Measurements from ENCODE around the gene PHACTR1.

The PHACTR1 gene

GRCh38 chr6:12785301-12785700 lies 68.7 kb downstream of the PHACTR1 start:
- TF ChIP-seq CTCF (IDR thresholded peaks at IDR 0.05; ENCODE audit: low read depth, low read length, missing control alignments), result no peak
- H3K4me3 ChIP-seq (ENCODE audit: low read depth, low read length), result no peak overlapping the region
- in situ Hi-C loops (cut with HindIII; ENCODE audit: low sequenced_read_pairs), result no loop called here
- no peak for DNase-seq (ENCODE audit: low read depth)

GRCh38 chr6:12785921-12786320 lies 69.4 kb downstream of the PHACTR1 start:
- no peak for TF ChIP-seq CTCF (IDR thresholded peaks at IDR 0.05; ENCODE audit: low read depth, low read length, missing control alignments)
- DNase-seq (ENCODE audit: low read depth), result no peak
- in situ Hi-C loops (cut with HindIII; ENCODE audit: low sequenced_read_pairs), result no loop called here
- H3K4me3 ChIP-seq (ENCODE audit: low read depth, low read length), result no peak overlapping the region

GRCh38 chr6:12791371-12791770 lies 74.8 kb downstream of the PHACTR1 start:
- DNase-seq (ENCODE audit: low read depth), result no peak
- no peak for TF ChIP-seq CTCF (IDR thresholded peaks at IDR 0.05; ENCODE audit: low read depth, low read length, missing control alignments)
- no peak overlapping the region for H3K4me3 ChIP-seq (ENCODE audit: low read depth, low read length)
- in situ Hi-C loops (cut with HindIII; ENCODE audit: low sequenced_read_pairs), result no loop called here

- DNase-seq (ENCODE audit: low read depth), result no peak
- TF ChIP-seq CTCF (IDR thresholded peaks at IDR 0.05; ENCODE audit: low read depth, low read length, missing control alignments), result no peak
- no peak overlapping the region for H3K4me3 ChIP-seq (ENCODE audit: low read depth, low read length)
- in situ Hi-C loops (cut with HindIII; ENCODE audit: low sequenced_read_pairs), result no loop called here
Observed at GRCh38 chr6:12798326-12798725, 81.8 kb downstream of the PHACTR1 start.

- H3K4me3 ChIP-seq (ENCODE audit: low read depth, low read length), result no peak overlapping the region
- no peak for DNase-seq (ENCODE audit: low read depth)
- TF ChIP-seq CTCF (IDR thresholded peaks at IDR 0.05; ENCODE audit: low read depth, low read length, missing control alignments), result no peak
- in situ Hi-C loops (cut with HindIII; ENCODE audit: low sequenced_read_pairs), result no loop called here
Observed at GRCh38 chr6:12800120-12800519, 83.6 kb downstream of the PHACTR1 start.

- in situ Hi-C loops (cut with HindIII; ENCODE audit: low sequenced_read_pairs), result no loop called here
- DNase-seq (ENCODE audit: low read depth), result no peak
- TF ChIP-seq CTCF (IDR thresholded peaks at IDR 0.05; ENCODE audit: low read depth, low read length, missing control alignments), result no peak
- H3K4me3 ChIP-seq (ENCODE audit: low read depth, low read length), result no peak overlapping the region
Observed at GRCh38 chr6:12801141-12801540, 84.6 kb downstream of the PHACTR1 start.

GRCh38 chr6:12802440-12802839 lies 85.9 kb downstream of the PHACTR1 start:
- H3K4me3 ChIP-seq (ENCODE audit: low read depth, low read length), result no peak overlapping the region
- DNase-seq (ENCODE audit: low read depth), result no peak
- TF ChIP-seq CTCF (IDR thresholded peaks at IDR 0.05; ENCODE audit: low read depth, low read length, missing control alignments), result no peak
- in situ Hi-C loops (cut with HindIII; ENCODE audit: low sequenced_read_pairs), result no loop called here
